Measurements from ENCODE around the gene MYO15A. TPM values are rescaled to one million over a fixed set of nuclear protein-coding genes. Genes with fewer than 3 reads are reported as not detected.

Gene MYO15A
- total and polyA plus RNA-seq, 2 donors (not counting 1 experiment from before 2014, with no cell fraction given) = 0.42 to 2.0 TPM

GRCh38 chr17:18122990-18123753, 14.6 kb downstream of the MYO15A start:
- H3K79me2 ChIP-seq (ENCODE audit: control insufficient read depth, insufficient read depth, low read length) = no peaks in the 10 kb centered on the region
- H3K9ac ChIP-seq (ENCODE audit: insufficient read depth, low read length) = no peak overlapping the region
- H3K4me3 ChIP-seq (replicated peaks in 1 of 4; ENCODE audit: control extremely low read depth in 1 of 4, insufficient read depth in 1 of 4, low read depth in 3 of 4, low read length in 4 of 4) = no peak overlapping the region
- no peak overlapping the region for H3K27ac ChIP-seq (ENCODE audit: insufficient read depth, low read length)
- H3K4me1 ChIP-seq (ENCODE audit: control insufficient read depth, extremely low read depth, insufficient read depth, low read length) = no peaks in the 10 kb centered on the region
- no peak overlapping the region for H3K4me2 ChIP-seq (ENCODE audit: extremely low read depth, insufficient read depth, low read length)
- H2AFZ ChIP-seq (ENCODE audit: low read length) = no peak overlapping the region
- DNase-seq (ENCODE audit: low read depth in 2 of 2) = no peak
- TF ChIP-seq EZH2 (IDR thresholded peaks at IDR 0.05; ENCODE audit: low read length, missing control alignments) = no peak
- TF ChIP-seq CTCF (conservative IDR thresholded peaks at IDR 0.05 in 1 of 2, IDR thresholded peaks at IDR 0.05 in 1 of 2; ENCODE audit: low read depth in 1 of 2, low read length in 2 of 2) = no peak
- H3K9me3 ChIP-seq (ENCODE audit: control insufficient read depth, insufficient read depth, low read depth, low read length) = no peaks in the 10 kb centered on the region
- H3K36me3 ChIP-seq (ENCODE audit: control insufficient read depth, insufficient read depth, low read length) = no peaks in the 10 kb centered on the region
- H3K27me3 ChIP-seq (ENCODE audit: control insufficient read depth, insufficient read depth, low read length) = no peaks in the 10 kb centered on the region
- no peaks in the 10 kb centered on the region for H4K20me1 ChIP-seq (ENCODE audit: control insufficient read depth, extremely low read depth, insufficient read depth, low read length)

GRCh38 chr17:18124345-18125126, 16.0 kb downstream of the MYO15A start:
- H3K9me3 ChIP-seq (ENCODE audit: control insufficient read depth, insufficient read depth, low read depth, low read length) = no peaks in the 10 kb centered on the region
- H3K4me3 ChIP-seq (replicated peaks in 1 of 4; ENCODE audit: control extremely low read depth in 1 of 4, insufficient read depth in 1 of 4, low read depth in 3 of 4, low read length in 4 of 4) = no peak overlapping the region
- TF ChIP-seq EZH2 (IDR thresholded peaks at IDR 0.05; ENCODE audit: low read length, missing control alignments) (no peak), CTCF (conservative IDR thresholded peaks at IDR 0.05 in 1 of 2, IDR thresholded peaks at IDR 0.05 in 1 of 2; ENCODE audit: low read depth in 1 of 2, low read length in 2 of 2) (no peak)
- H3K27me3 ChIP-seq (ENCODE audit: control insufficient read depth, insufficient read depth, low read length) = peaks cover 3% of the 10 kb centered on the region
- H3K9ac ChIP-seq (ENCODE audit: insufficient read depth, low read length) = no peak overlapping the region
- no peak overlapping the region for H2AFZ ChIP-seq (ENCODE audit: low read length)
- no peaks in the 10 kb centered on the region for H3K36me3 ChIP-seq (ENCODE audit: control insufficient read depth, insufficient read depth, low read length)
- peak in 1 of 2 donors; percentile 83 for DNase-seq (ENCODE audit: low read depth in 2 of 2)
- no peaks in the 10 kb centered on the region for H3K79me2 ChIP-seq (ENCODE audit: control insufficient read depth, insufficient read depth, low read length)
- H3K4me1 ChIP-seq (ENCODE audit: control insufficient read depth, extremely low read depth, insufficient read depth, low read length) = no peaks in the 10 kb centered on the region
- H3K4me2 ChIP-seq (ENCODE audit: extremely low read depth, insufficient read depth, low read length) = no peak overlapping the region
- no peak overlapping the region for H3K27ac ChIP-seq (ENCODE audit: insufficient read depth, low read length)
- no peaks in the 10 kb centered on the region for H4K20me1 ChIP-seq (ENCODE audit: control insufficient read depth, extremely low read depth, insufficient read depth, low read length)

GRCh38 chr17:18129041-18129502, 20.5 kb downstream of the MYO15A start:
- Histone ChIP-seq H3K79me2 (ENCODE audit: control insufficient read depth, insufficient read depth, low read length) (no peaks in the 10 kb centered on the region), H3K9me3 (ENCODE audit: control insufficient read depth, insufficient read depth, low read depth, low read length) (no peaks in the 10 kb centered on the region), H3K27ac (ENCODE audit: insufficient read depth, low read length) (no peak overlapping the region), H3K4me3 (replicated peaks in 1 of 4; ENCODE audit: control extremely low read depth in 1 of 4, insufficient read depth in 1 of 4, low read depth in 3 of 4, low read length in 4 of 4) (no peak overlapping the region), H3K4me1 (ENCODE audit: control insufficient read depth, extremely low read depth, insufficient read depth, low read length) (no peaks in the 10 kb centered on the region), H3K9ac (ENCODE audit: insufficient read depth, low read length) (no peak overlapping the region), H4K20me1 (ENCODE audit: control insufficient read depth, extremely low read depth, insufficient read depth, low read length) (no peaks in the 10 kb centered on the region), H3K36me3 (ENCODE audit: control insufficient read depth, insufficient read depth, low read length) (no peaks in the 10 kb centered on the region), H2AFZ (ENCODE audit: low read length) (no peak overlapping the region), H3K27me3 (ENCODE audit: control insufficient read depth, insufficient read depth, low read length) (peaks cover 7% of the 10 kb centered on the region), H3K4me2 (ENCODE audit: extremely low read depth, insufficient read depth, low read length) (no peak overlapping the region)
- TF ChIP-seq EZH2 (IDR thresholded peaks at IDR 0.05; ENCODE audit: low read length, missing control alignments) (no peak), CTCF (conservative IDR thresholded peaks at IDR 0.05 in 1 of 2, IDR thresholded peaks at IDR 0.05 in 1 of 2; ENCODE audit: low read depth in 1 of 2, low read length in 2 of 2) (no peak)
- DNase-seq (ENCODE audit: low read depth in 2 of 2) = peak; percentile 44 to 72
